Loucy (cell line): ENCODE data around the gene DIP2A.

Source experiments
- H2AFZ ChIP-seq: fragments of 200-600 bp; sonication (generic); 2 replicates; pipeline ENCODE4 v1.6.0; 2016; ENCODE audit warnings: antibody characterized with exemption, mild to moderate bottlenecking, low read length, moderate library complexity
- H3F3A ChIP-seq: fragments of 200-600 bp; 2 replicates; pipeline ENCODE4 v1.6.0; 2016; ENCODE audit warnings: antibody characterized with exemption, low read depth, mild to moderate bottlenecking
- H3K27me3 ChIP-seq: fragments of 200-600 bp; sonication (generic); 2 replicates; pipeline ENCODE4 v1.6.1; 2014; ENCODE audit warnings: low read length, mild to moderate bottlenecking; ENCODE audit not compliant: insufficient read depth, poor library complexity, severe bottlenecking
- H3K36me3 ChIP-seq: fragments of 200-600 bp; sonication (generic); 2 replicates; pipeline ENCODE4 v1.6.1; 2016; ENCODE audit warnings: low read length; ENCODE audit not compliant: insufficient read depth
- H3K4me1 ChIP-seq: fragments of 200-600 bp; sonication (generic); 2 replicates; pipeline ENCODE4 v1.5.1; 2014; ENCODE audit warnings: low read length, mild to moderate bottlenecking; ENCODE audit not compliant: insufficient read depth, poor library complexity, severe bottlenecking
- H3K4me2 ChIP-seq: fragments of 200-600 bp; sonication (generic); 2 replicates; pipeline ENCODE4 v1.6.0; 2014; ENCODE audit warnings: antibody characterized with exemption, low read length, low read depth, mild to moderate bottlenecking; ENCODE audit not compliant: poor library complexity, severe bottlenecking
- H3K4me3 ChIP-seq: fragments of 200-600 bp; sonication (generic); 2 replicates; pipeline ENCODE4 v1.5.1; 2014; ENCODE audit warnings: low read length, mild to moderate bottlenecking, mixed read lengths; ENCODE audit not compliant: poor library complexity, severe bottlenecking
- H3K79me2 ChIP-seq: fragments of 200-600 bp; sonication (generic); 2 replicates; pipeline ENCODE4 v1.6.1; 2014; ENCODE audit warnings: low read length; ENCODE audit not compliant: insufficient read depth
- H3K9ac ChIP-seq: fragments of 200-600 bp; sonication (generic); 2 replicates; pipeline ENCODE4 v1.6.0; 2014; ENCODE audit warnings: mild to moderate bottlenecking, low read depth, low read length, moderate library complexity; ENCODE audit not compliant: poor library complexity, severe bottlenecking
- H3K9me2 ChIP-seq: fragments of 200-600 bp; sonication (generic); replicated peaks from 2 replicates; pipeline ENCODE4 v1.6.1; 2016; ENCODE audit warnings: low read depth, low read length, mixed read lengths
- H3K9me3 ChIP-seq: fragments of 200-600 bp; sonication (generic); 2 replicates; pipeline ENCODE4 v1.6.1; 2014; ENCODE audit warnings: mild to moderate bottlenecking, antibody characterized with exemption, low read length, low read depth; ENCODE audit not compliant: insufficient read depth
- H4K20me1 ChIP-seq: fragments of 200-600 bp; sonication (generic); 2 replicates; pipeline ENCODE4 v1.6.0; 2014; ENCODE audit warnings: antibody characterized with exemption, low read length, mild to moderate bottlenecking; ENCODE audit not compliant: insufficient read depth, poor library complexity, severe bottlenecking
- EZH2phosphoT487 ChIP-seq: fragments of 200-600 bp; IDR thresholded peaks from 2 replicates; pipeline ENCODE4 v1.6.1; 2018; ENCODE audit warnings: antibody characterized with exemption, mild to moderate bottlenecking, moderate library complexity, borderline replicate concordance
- TF ChIP-seq, protein P1 (sequence below): fragments of 200-600 bp; sonication (generic); conservative IDR thresholded peaks from 2 replicates; pipeline ENCODE4 v1.5.1; 2014; ENCODE audit warnings: mild to moderate bottlenecking, antibody characterized with exemption, low read length

The DIP2A gene

GRCh38 chr21:46596201-46596600 is 137.5 kb downstream of the DIP2A start:
- TF ChIP-seq, protein P1, sequence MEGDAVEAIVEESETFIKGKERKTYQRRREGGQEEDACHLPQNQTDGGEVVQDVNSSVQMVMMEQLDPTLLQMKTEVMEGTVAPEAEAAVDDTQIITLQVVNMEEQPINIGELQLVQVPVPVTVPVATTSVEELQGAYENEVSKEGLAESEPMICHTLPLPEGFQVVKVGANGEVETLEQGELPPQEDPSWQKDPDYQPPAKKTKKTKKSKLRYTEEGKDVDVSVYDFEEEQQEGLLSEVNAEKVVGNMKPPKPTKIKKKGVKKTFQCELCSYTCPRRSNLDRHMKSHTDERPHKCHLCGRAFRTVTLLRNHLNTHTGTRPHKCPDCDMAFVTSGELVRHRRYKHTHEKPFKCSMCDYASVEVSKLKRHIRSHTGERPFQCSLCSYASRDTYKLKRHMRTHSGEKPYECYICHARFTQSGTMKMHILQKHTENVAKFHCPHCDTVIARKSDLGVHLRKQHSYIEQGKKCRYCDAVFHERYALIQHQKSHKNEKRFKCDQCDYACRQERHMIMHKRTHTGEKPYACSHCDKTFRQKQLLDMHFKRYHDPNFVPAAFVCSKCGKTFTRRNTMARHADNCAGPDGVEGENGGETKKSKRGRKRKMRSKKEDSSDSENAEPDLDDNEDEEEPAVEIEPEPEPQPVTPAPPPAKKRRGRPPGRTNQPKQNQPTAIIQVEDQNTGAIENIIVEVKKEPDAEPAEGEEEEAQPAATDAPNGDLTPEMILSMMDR: no peak
- TF ChIP-seq EZH2phosphoT487: no peak
- H3K9ac ChIP-seq: no peak overlapping the region
- H3K9me3 ChIP-seq: peaks cover 21% of the 10 kb centered on the region; the same call in 1 of the 2 replicates
- no peaks in the 10 kb centered on the region for H3K36me3 ChIP-seq
- H2AFZ ChIP-seq: no peak overlapping the region
- H3F3A ChIP-seq: no peaks in the 10 kb centered on the region
- no peaks in the 10 kb centered on the region for H3K79me2 ChIP-seq
- H3K27me3 ChIP-seq: no peaks in the 10 kb centered on the region
- no peaks in the 10 kb centered on the region for H3K9me2 ChIP-seq
- no peaks in the 10 kb centered on the region for H4K20me1 ChIP-seq
- H3K4me2 ChIP-seq: no peak overlapping the region
- H3K4me1 ChIP-seq: peaks cover 5% of the 10 kb centered on the region
- H3K4me3 ChIP-seq: no peak overlapping the region

DNA sequence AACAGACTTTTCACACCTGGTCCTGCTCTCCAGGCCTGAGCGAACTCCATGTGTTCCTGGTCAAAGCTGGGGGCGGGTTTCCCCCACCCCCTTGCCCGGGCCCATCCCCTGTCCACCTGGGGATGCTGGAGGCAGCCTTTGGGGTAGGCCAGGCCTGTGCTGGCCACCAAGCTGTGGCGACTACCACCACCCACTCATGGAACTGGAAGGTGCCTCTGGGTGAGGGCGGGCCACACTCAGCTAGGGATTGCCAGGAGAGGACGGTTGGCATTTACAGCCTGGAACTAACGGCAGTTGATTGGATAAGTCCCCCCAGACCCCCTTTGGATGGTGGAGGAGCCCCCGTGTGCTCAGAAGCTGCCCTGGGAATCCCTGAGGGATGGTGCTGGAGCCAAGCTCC is 138.3 kb downstream of the DIP2A start:
- peaks cover 5% of the 10 kb centered on the region for H3K4me1 ChIP-seq
- H3K9me2 ChIP-seq: no peaks in the 10 kb centered on the region
- no peaks in the 10 kb centered on the region for H3F3A ChIP-seq
- no peaks in the 10 kb centered on the region for H3K79me2 ChIP-seq
- no peak overlapping the region for H3K4me2 ChIP-seq
- no peak overlapping the region for H3K9ac ChIP-seq
- peaks cover 19% of the 10 kb centered on the region; the same call in 1 of the 2 replicates for H3K9me3 ChIP-seq
- no peaks in the 10 kb centered on the region for H3K36me3 ChIP-seq
- TF ChIP-seq EZH2phosphoT487: no peak
- TF ChIP-seq, protein P1: no peak
- H3K27me3 ChIP-seq: no peaks in the 10 kb centered on the region
- H3K4me3 ChIP-seq: no peak overlapping the region
- H2AFZ ChIP-seq: no peak overlapping the region
- no peaks in the 10 kb centered on the region for H4K20me1 ChIP-seq

DNA sequence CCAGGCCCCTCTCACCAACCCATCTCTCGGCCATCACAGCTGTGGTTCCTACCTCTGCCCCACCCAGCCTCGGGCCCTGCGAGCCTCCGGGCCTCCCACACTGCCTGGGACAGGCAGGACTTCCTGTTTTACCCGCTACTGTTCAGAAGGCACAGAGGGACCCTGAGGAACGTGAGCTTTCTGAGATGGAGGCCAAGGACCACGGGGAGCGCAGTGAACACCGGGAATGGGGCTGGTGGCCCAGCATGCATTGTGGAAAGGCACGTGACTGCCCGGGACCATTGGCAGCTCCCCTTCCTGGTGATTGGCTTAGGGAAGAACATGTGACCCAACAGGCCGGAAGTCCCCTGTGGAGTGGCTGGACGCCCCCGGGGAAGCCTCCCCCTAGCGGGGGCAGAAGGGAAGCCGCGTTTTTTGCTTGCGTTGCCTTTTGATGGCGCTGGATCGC is 139.2 kb downstream of the DIP2A start:
- Histone ChIP-seq H3K79me2 (no peaks in the 10 kb centered on the region), H3K4me1 (peaks cover 5% of the 10 kb centered on the region), H3K4me3 (no peak overlapping the region), H4K20me1 (no peaks in the 10 kb centered on the region), H3K9me3 (peaks cover 19% of the 10 kb centered on the region; the same call in 1 of the 2 replicates), H3F3A (no peaks in the 10 kb centered on the region), H3K36me3 (no peaks in the 10 kb centered on the region), H3K4me2 (no peak overlapping the region), H3K27me3 (no peaks in the 10 kb centered on the region), H2AFZ (no peak overlapping the region), H3K9me2 (no peaks in the 10 kb centered on the region), H3K9ac (no peak overlapping the region)
- no peak for TF ChIP-seq EZH2phosphoT487
- TF ChIP-seq, protein P1: no peak
